Endothelial cell of umbilical vein (primary cell): ENCODE measurements around the gene VMP1.

Experiments used
- CTCF ChIP-seq, 2 donors: IDR thresholded peaks; 1 replicate in 1 of 2; 2 replicates in 1 of 2; pipeline ENCODE4 v1.5.1; 2011; ENCODE audit warnings: low read length in 2 of 2, mild to moderate bottlenecking in 2 of 2, moderate library complexity in 2 of 2, control low read depth in 1 of 2, inconsistent platforms in 1 of 2, low read depth in 1 of 2; ENCODE audit not compliant: insufficient read depth in 1 of 2; ENCODE audit errors: extremely low read depth in 1 of 2
- POLR2AphosphoS5 ChIP-seq: IDR thresholded peaks from 2 replicates; pipeline ENCODE4 v1.6.1; 2012; ENCODE audit warnings: low read depth, mild to moderate bottlenecking, control low read depth, low read length, moderate library complexity; ENCODE audit not compliant: insufficient read depth

GRCh38 chr17:59791603-59792457 lies 84.4 kb downstream of the VMP1 start:
- TF ChIP-seq CTCF (IDR thresholded peaks at IDR 0.05; ENCODE audit: extremely low read depth in 1 of 2, insufficient read depth in 1 of 2, low read depth in 1 of 2, low read length in 2 of 2) (no peak), POLR2AphosphoS5 (no peak)
